ENCODE results near the gene ADAMTS17.
A peak's percentile ranks its signal among the peaks of the same experiment; 100 is the strongest.
"Not testable (repeated sequence)": the region's sequence is repeated elsewhere in the genome, so short reads cannot be mapped to it uniquely, and the experiment has no call there.

ADAMTS17 gene

GRCh38 chr15:99932676-99933402 is 408.9 kb downstream of the ADAMTS17 start:
- no peak for DNase-seq (ENCODE audit: low read depth)

GRCh38 chr15:99931703-99932603 is 409.8 kb downstream of the ADAMTS17 start:
- no peak for DNase-seq (ENCODE audit: low read depth)

- no peak for DNase-seq (ENCODE audit: low read depth)
Measured at GRCh38 chr15:99930696-99931095, 411.1 kb downstream of the ADAMTS17 start.

- no peak for DNase-seq (ENCODE audit: low read depth)
Measured at GRCh38 chr15:99929266-99929665, 412.5 kb downstream of the ADAMTS17 start.

GRCh38 chr15:99928429-99928981 is 413.3 kb downstream of the ADAMTS17 start:
- peak; percentile 70 for DNase-seq (ENCODE audit: low read depth)

GRCh38 chr15:99926532-99926931 is 415.2 kb downstream of the ADAMTS17 start:
- DNase-seq (ENCODE audit: low read depth), result not testable (repeated sequence)

- peak; percentile 72 for DNase-seq (ENCODE audit: low read depth)
Measured at GRCh38 chr15:99925661-99926461, 415.9 kb downstream of the ADAMTS17 start.

- no peak for DNase-seq (ENCODE audit: low read depth)
Measured at GRCh38 chr15:99923711-99924110, 418.1 kb downstream of the ADAMTS17 start.

All from T-helper 22 cell (primary cell).